Smooth muscle cell (in vitro differentiated cells): Measurements from ENCODE around the gene GLUL. TPM values are rescaled to one million over a fixed set of nuclear protein-coding genes. Genes with fewer than 3 reads are reported as not detected.
A peak's percentile ranks its signal among the peaks of the same experiment; 100 is the strongest.

Experiments used
- DNase-seq: peaks from one replicate; lab custom pipeline; 2025; ENCODE audit not compliant: unreplicated experiment; lab: John Stamatoyannopoulos, UW
- H2AFZ ChIP-seq: fragments of 200-600 bp; sonication (generic); 2 replicates; pipeline ENCODE4 v1.6.0; 2016; ENCODE audit warnings: antibody characterized with exemption, low read depth, mild to moderate bottlenecking
- H3F3A ChIP-seq: fragments of 200-600 bp; sonication (generic); 2 replicates; pipeline ENCODE4 v1.6.0; 2017; ENCODE audit warnings: antibody characterized with exemption, low read depth
- H3K27ac ChIP-seq: fragments of 200-600 bp; sonication (generic); 2 replicates; pipeline ENCODE4 v1.5.1; 2016; ENCODE audit warnings: low read depth, mild to moderate bottlenecking
- H3K27me3 ChIP-seq: fragments of 200-600 bp; sonication (generic); 2 replicates; pipeline ENCODE4 v1.6.1; 2016; ENCODE audit warnings: low read depth, mild to moderate bottlenecking
- H3K36me3 ChIP-seq: fragments of 200-600 bp; sonication (generic); 2 replicates; pipeline ENCODE4 v1.5.1; 2016; ENCODE audit warnings: low read depth
- H3K4me1 ChIP-seq: fragments of 200-600 bp; sonication (generic); 2 replicates; pipeline ENCODE4 v1.5.1; 2016; ENCODE audit warnings: low read depth
- H3K4me2 ChIP-seq: fragments of 200-600 bp; sonication (generic); 2 replicates; pipeline ENCODE4 v1.6.0; 2016; ENCODE audit warnings: mild to moderate bottlenecking
- H3K4me3 ChIP-seq: fragments of 200-600 bp; sonication (generic); 2 replicates; pipeline ENCODE4 v1.5.1; 2016; ENCODE audit warnings: mild to moderate bottlenecking
- H3K79me2 ChIP-seq: fragments of 200-600 bp; sonication (generic); 2 replicates; pipeline ENCODE4 v1.6.0; 2016; ENCODE audit warnings: low read depth, mild to moderate bottlenecking
- H3K9ac ChIP-seq: fragments of 200-600 bp; sonication (generic); 2 replicates; pipeline ENCODE4 v1.6.0; 2016; ENCODE audit warnings: low read depth
- H3K9me3 ChIP-seq: fragments of 200-600 bp; sonication (generic); replicated peaks from 2 replicates; pipeline ENCODE4 v1.5.1; 2016; ENCODE audit warnings: low read depth
- H4K20me1 ChIP-seq: fragments of 200-600 bp; sonication (generic); 2 replicates; pipeline ENCODE4 v1.6.0; 2016; ENCODE audit warnings: low read depth
- WGBS: methylation state at CpG from one replicate; pipeline ENCODE4 v1.1.7; 2016; ENCODE audit warnings: low lambda C conversion rate; 5-methylcytosine and 5-hydroxymethylcytosine counted together
- polyA plus RNA-seq: library from polyadenylated mRNA; unstranded; fragments of >200 nt; fragmentation: Nextera tagmentation; extraction: Ambion mirVana; gene quantifications from 2 replicates; pipeline ENCODE4 v1.2.1, GENCODE V29; 2016
- total RNA-seq: library from RNA; depleted of rRNA; stranded (reverse); fragments of >200 nt; gene quantifications from 2 replicates; pipeline ENCODE4 v1.2.3, GENCODE V29; 2014
- TF ChIP-seq, protein P1 (sequence below): fragments of 200-600 bp; sonication (generic); IDR thresholded peaks from 2 replicates; pipeline ENCODE4 v1.5.1; 2017; ENCODE audit warnings: borderline replicate concordance, mild to moderate bottlenecking, antibody characterized with exemption; ENCODE audit not compliant: insufficient read depth, poor library complexity, severe bottlenecking

GLUL gene
- total and polyA plus RNA-seq, 2 experiments from 2014 or later = 108 to 127 TPM

DNA sequence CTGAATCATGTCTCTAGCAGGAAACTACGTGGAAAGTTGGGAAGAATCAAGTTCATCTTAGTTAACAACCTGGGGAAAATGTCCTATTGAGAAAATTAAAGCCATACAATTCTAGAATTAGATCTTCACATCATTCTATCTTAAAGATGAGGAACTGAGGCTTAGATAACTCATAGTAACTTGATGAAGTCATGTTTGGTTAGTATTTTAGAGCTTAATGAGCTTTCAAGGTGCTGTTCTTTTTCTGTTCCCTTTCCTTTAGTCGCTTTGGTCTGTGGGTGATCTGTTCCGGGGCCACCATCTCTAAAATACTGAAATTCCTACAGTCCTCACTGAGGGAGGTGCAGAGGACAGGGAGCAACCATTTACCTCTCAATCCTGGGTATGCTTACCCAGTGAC is 4.3 kb upstream of the GLUL start:
- no peaks in the 10 kb centered on the region for H3F3A ChIP-seq
- H3K36me3 ChIP-seq = no peaks in the 10 kb centered on the region
- H4K20me1 ChIP-seq = peaks cover 3% of the 10 kb centered on the region
- no peaks in the 10 kb centered on the region for H3K27me3 ChIP-seq
- H3K79me2 ChIP-seq = peaks cover 6% of the 10 kb centered on the region
- DNase-seq = no peak
- H3K27ac ChIP-seq = no peak overlapping the region
- H3K4me3 ChIP-seq = no peak overlapping the region
- TF ChIP-seq, protein P1, sequence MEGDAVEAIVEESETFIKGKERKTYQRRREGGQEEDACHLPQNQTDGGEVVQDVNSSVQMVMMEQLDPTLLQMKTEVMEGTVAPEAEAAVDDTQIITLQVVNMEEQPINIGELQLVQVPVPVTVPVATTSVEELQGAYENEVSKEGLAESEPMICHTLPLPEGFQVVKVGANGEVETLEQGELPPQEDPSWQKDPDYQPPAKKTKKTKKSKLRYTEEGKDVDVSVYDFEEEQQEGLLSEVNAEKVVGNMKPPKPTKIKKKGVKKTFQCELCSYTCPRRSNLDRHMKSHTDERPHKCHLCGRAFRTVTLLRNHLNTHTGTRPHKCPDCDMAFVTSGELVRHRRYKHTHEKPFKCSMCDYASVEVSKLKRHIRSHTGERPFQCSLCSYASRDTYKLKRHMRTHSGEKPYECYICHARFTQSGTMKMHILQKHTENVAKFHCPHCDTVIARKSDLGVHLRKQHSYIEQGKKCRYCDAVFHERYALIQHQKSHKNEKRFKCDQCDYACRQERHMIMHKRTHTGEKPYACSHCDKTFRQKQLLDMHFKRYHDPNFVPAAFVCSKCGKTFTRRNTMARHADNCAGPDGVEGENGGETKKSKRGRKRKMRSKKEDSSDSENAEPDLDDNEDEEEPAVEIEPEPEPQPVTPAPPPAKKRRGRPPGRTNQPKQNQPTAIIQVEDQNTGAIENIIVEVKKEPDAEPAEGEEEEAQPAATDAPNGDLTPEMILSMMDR = no peak
- H3K4me2 ChIP-seq = no peak overlapping the region
- 82% methylated on average over 3 of the region's 3 CpGs for WGBS
- H3K9ac ChIP-seq = no peak overlapping the region
- H3K4me1 ChIP-seq = peaks cover 12% of the 10 kb centered on the region
- H3K9me3 ChIP-seq = no peaks in the 10 kb centered on the region
- H2AFZ ChIP-seq = peak overlapping the region; percentile 81

- Histone ChIP-seq H3K4me1 (peaks cover 19% of the 10 kb centered on the region), H3K4me3 (no peak overlapping the region), H3K27me3 (no peaks in the 10 kb centered on the region), H3F3A (no peaks in the 10 kb centered on the region), H4K20me1 (peaks cover 20% of the 10 kb centered on the region), H3K9ac (no peak overlapping the region), H3K36me3 (no peaks in the 10 kb centered on the region), H2AFZ (no peak overlapping the region), H3K9me3 (no peaks in the 10 kb centered on the region), H3K27ac (no peak overlapping the region), H3K4me2 (no peak overlapping the region), H3K79me2 (peaks cover 23% of the 10 kb centered on the region)
- no peak for DNase-seq
- TF ChIP-seq, protein P1 = no peak
- WGBS = 58% methylated on average over 5 of the region's 5 CpGs
These were observed 2.6 kb upstream of the GLUL start for GRCh38 chr1:182394055-182394775.

- Histone ChIP-seq H3K4me1 (peaks cover 34% of the 10 kb centered on the region), H3K36me3 (peaks cover 10% of the 10 kb centered on the region), H2AFZ (peak overlapping the region; percentile 96), H3K27me3 (no peaks in the 10 kb centered on the region), H3K27ac (peak overlapping the region; percentile 75), H3K9ac (peak overlapping the region; percentile 87), H3F3A (no peaks in the 10 kb centered on the region), H3K79me2 (peaks cover 34% of the 10 kb centered on the region), H3K4me2 (peak overlapping the region; percentile 96), H3K4me3 (peak overlapping the region; percentile 90), H3K9me3 (no peaks in the 10 kb centered on the region), H4K20me1 (peaks cover 39% of the 10 kb centered on the region)
- TF ChIP-seq, protein P1 = no peak
- WGBS = 22% methylated on average over 33 of the region's 47 CpGs
- DNase-seq = peak; percentile 66
These were observed 749 bp upstream of the GLUL start for GRCh38 chr1:182392050-182393028.
